ENCODE measurements around the gene RSKR. TPM values are rescaled to one million over a fixed set of nuclear protein-coding genes. Genes with fewer than 3 reads are reported as not detected.

The RSKR gene
- total RNA-seq, 1 experiment from 2014 or later, result 18.9 TPM

DNA sequence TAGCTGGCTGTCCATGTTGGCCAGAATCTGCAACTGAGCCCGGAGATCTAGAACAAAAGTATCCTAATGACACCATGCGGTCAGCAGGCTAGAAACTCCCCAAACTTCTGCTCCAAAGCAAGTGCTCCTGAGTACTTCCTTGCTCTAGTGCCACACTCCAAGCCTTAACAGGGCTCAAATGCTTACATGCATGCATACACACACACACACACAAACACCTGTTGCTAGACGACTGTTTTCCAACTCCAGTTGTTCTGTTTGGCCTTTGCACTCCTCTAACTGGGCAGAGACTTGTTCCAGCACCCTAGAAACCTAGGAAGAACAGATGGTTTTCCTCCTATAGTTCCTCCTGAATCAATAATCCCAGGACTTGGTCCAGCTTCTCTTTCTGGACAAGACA lies 29.6 kb downstream of the RSKR start:
- ATAC-seq (no peak), DNase-seq (ENCODE audit: low read depth, low spot score) (no peak)
- Histone ChIP-seq H3K4me2 (ENCODE audit: low read length) (no peak overlapping the region), H3K9me2 (ENCODE audit: insufficient read depth) (no peaks in the 10 kb centered on the region), H3K4me1 (ENCODE audit: control insufficient read depth in 1 of 2, insufficient read depth in 2 of 2, low read length in 2 of 2) (no peaks in the 10 kb centered on the region), H3K4me3 (replicated peaks in 1 of 2; ENCODE audit: low read depth in 1 of 2, low read length in 2 of 2) (no peak overlapping the region), H3K9ac (ENCODE audit: low read length) (no peak overlapping the region), H3K27ac (ENCODE audit: low read depth, low read length) (no peak overlapping the region), H3K36me3 (ENCODE audit: control insufficient read depth in 1 of 2, insufficient read depth in 2 of 2, low read length in 2 of 2) (peaks cover 66 to 82% of the 10 kb centered on the region in 2 experiments), H2AFZ (ENCODE audit: low read depth, low read length, poor library complexity, severe bottlenecking) (no peak overlapping the region), H3K27me3 (ENCODE audit: insufficient read depth, low read length) (no peaks in the 10 kb centered on the region), H3K79me2 (ENCODE audit: insufficient read depth, low read length) (peaks cover 11% of the 10 kb centered on the region; the same call in 1 of the 2 replicates), H3K9me3 (ENCODE audit: control insufficient read depth in 1 of 2, insufficient read depth in 1 of 2, low read depth in 1 of 2, low read length in 2 of 2) (no peaks in the 10 kb centered on the region), H4K20me1 (ENCODE audit: insufficient read depth) (no peaks in the 10 kb centered on the region)
- intact Hi-C loops (cut with micrococcal nuclease), result no loop called here
- TF ChIP-seq SP1 (IDR thresholded peaks at IDR 0.05; ENCODE audit: low read depth) (no peak), ZNF274 (IDR thresholded peaks at IDR 0.05; ENCODE audit: low read depth, low read length) (no peak), POLR2AphosphoS5 (IDR thresholded peaks at IDR 0.05; ENCODE audit: low read depth, low read length) (no peak), SRF (IDR thresholded peaks at IDR 0.05; ENCODE audit: low read depth) (no peak), CTCF (IDR thresholded peaks at IDR 0.05 in 2 of 3, conservative IDR thresholded peaks at IDR 0.05 in 1 of 3; ENCODE audit: borderline replicate concordance in 1 of 3, insufficient read depth in 1 of 3, low read depth in 2 of 3, low read length in 2 of 3) (no peak), ZBTB33 (IDR thresholded peaks at IDR 0.05; ENCODE audit: extremely low read depth, insufficient replicate concordance, low read length) (no peak), JUND (IDR thresholded peaks at IDR 0.05) (no peak), ATF3 (IDR thresholded peaks at IDR 0.05) (no peak), TCF7L2 (IDR thresholded peaks at IDR 0.05; ENCODE audit: borderline replicate concordance, extremely low read depth, insufficient read depth, insufficient read length) (no peak)
- ChIA-PET POLR2A (no interaction called here), RAD21 (ENCODE audit: low non-redundant PET in 1 of 2, low total read pairs in 2 of 2, uncharacterized antibody in 2 of 2, unreplicated experiment in 2 of 2) (no interaction called here), CTCF (no interaction called here)
- BruUV-seq (replicated peaks), result no TSS peak

Data from HCT116 (cell line).